Measurements from ENCODE around the gene WBP2.

Gene WBP2

GRCh38 chr17:75845058-75845711 lies 9.9 kb downstream of the WBP2 start:
- peak overlapping the region in 1 of 5 donors; percentile 39 for H3K4me3 ChIP-seq (ENCODE audit: low read depth in 1 of 5, low read length in 5 of 5)
- H3K36me3 ChIP-seq (ENCODE audit: control insufficient read depth in 5 of 5, insufficient read depth in 5 of 5, low read length in 5 of 5), result peaks cover 0 to 49% (median 43%) of the 10 kb centered on the region in 5 donors
- peaks cover 20 to 54% (median 54%) of the 10 kb centered on the region in 5 donors for H3K4me1 ChIP-seq (ENCODE audit: control insufficient read depth in 5 of 5, insufficient read depth in 5 of 5, low read length in 5 of 5)

GRCh38 chr17:75844530-75845057 lies 10.5 kb downstream of the WBP2 start:
- peak overlapping the region in 1 of 5 donors; percentile 41 for H3K4me3 ChIP-seq (ENCODE audit: low read depth in 1 of 5, low read length in 5 of 5)
- peak overlapping the region in 2 of 5 donors; percentile 22 to 57 for H3K9ac ChIP-seq (ENCODE audit: low read length in 5 of 5)
- peaks cover 0 to 49% (median 41%) of the 10 kb centered on the region in 5 donors for H3K36me3 ChIP-seq (ENCODE audit: control insufficient read depth in 5 of 5, insufficient read depth in 5 of 5, low read length in 5 of 5)
- no peaks in the 10 kb centered on the region for H3K27me3 ChIP-seq (ENCODE audit: control insufficient read depth in 5 of 5, insufficient read depth in 4 of 5, low read length in 5 of 5)
- H3K4me1 ChIP-seq (ENCODE audit: control insufficient read depth in 5 of 5, insufficient read depth in 5 of 5, low read length in 5 of 5), result peaks cover 16 to 50% (median 49%) of the 10 kb centered on the region in 5 donors
- H3K27ac ChIP-seq (ENCODE audit: low read depth, low read length), result peak overlapping the region; percentile 94
- no peaks in the 10 kb centered on the region for H3K9me3 ChIP-seq (ENCODE audit: control insufficient read depth in 5 of 5, low read length in 5 of 5)

More at GRCh38 chr17:75845058-75845711, 9.9 kb downstream of the WBP2 start:
- Histone ChIP-seq H3K9me3 (ENCODE audit: control insufficient read depth in 5 of 5, low read length in 5 of 5) (no peaks in the 10 kb centered on the region), H3K27me3 (ENCODE audit: control insufficient read depth in 5 of 5, insufficient read depth in 4 of 5, low read length in 5 of 5) (no peaks in the 10 kb centered on the region), H3K27ac (ENCODE audit: low read depth, low read length) (peak overlapping the region; percentile 94), H3K9ac (ENCODE audit: low read length in 5 of 5) (peak overlapping the region in 4 of 5 donors; percentile 22 to 59 (median 44))

GRCh38 chr17:75843577-75844529 lies 11.3 kb downstream of the WBP2 start, which contains the start of gene UNC13D:
UNC13D (minus strand) TSS chr17:75844404; CDS start chr17:75844337, 67 bp downstream.
- peak within 1 kb of the TSS; percentile 94 for H3K27ac ChIP-seq (ENCODE audit: low read depth, low read length)
- H3K9ac ChIP-seq (ENCODE audit: low read length in 5 of 5), result peak within 1 kb of the TSS in 4 of 5 donors; percentile 46 to 71 (median 56)
- H3K4me1 ChIP-seq (ENCODE audit: control insufficient read depth in 5 of 5, insufficient read depth in 5 of 5, low read length in 5 of 5), result peaks cover 13 to 42% (median 42%) of the 10 kb centered on the region in 5 donors
- no peaks in the 10 kb centered on the region for H3K9me3 ChIP-seq (ENCODE audit: control insufficient read depth in 5 of 5, low read length in 5 of 5)
- H3K27me3 ChIP-seq (ENCODE audit: control insufficient read depth in 5 of 5, insufficient read depth in 4 of 5, low read length in 5 of 5), result no peaks in the 10 kb centered on the region
- peak within 1 kb of the TSS in 2 of 5 donors; percentile 37 to 41 for H3K4me3 ChIP-seq (ENCODE audit: low read depth in 1 of 5, low read length in 5 of 5)
- H3K36me3 ChIP-seq (ENCODE audit: control insufficient read depth in 5 of 5, insufficient read depth in 5 of 5, low read length in 5 of 5), result peaks cover 0 to 42% (median 33%) of the 10 kb centered on the region in 5 donors

- Histone ChIP-seq H3K27me3 (ENCODE audit: control insufficient read depth in 5 of 5, insufficient read depth in 4 of 5, low read length in 5 of 5) (no peaks in the 10 kb centered on the region), H3K27ac (ENCODE audit: low read depth, low read length) (no peak overlapping the region), H3K4me1 (ENCODE audit: control insufficient read depth in 5 of 5, insufficient read depth in 5 of 5, low read length in 5 of 5) (peaks cover 7 to 34% (median 34%) of the 10 kb centered on the region in 5 donors), H3K36me3 (ENCODE audit: control insufficient read depth in 5 of 5, insufficient read depth in 5 of 5, low read length in 5 of 5) (peaks cover 0 to 34% (median 26%) of the 10 kb centered on the region in 5 donors), H3K9ac (ENCODE audit: low read length in 5 of 5) (peak overlapping the region in 2 of 5 donors; percentile 1 to 35), H3K4me3 (ENCODE audit: low read depth in 1 of 5, low read length in 5 of 5) (peak overlapping the region in 2 of 5 donors; percentile 37 to 41), H3K9me3 (ENCODE audit: control insufficient read depth in 5 of 5, low read length in 5 of 5) (no peaks in the 10 kb centered on the region)
These were observed 12.1 kb downstream of the WBP2 start for GRCh38 chr17:75842963-75843576.

GRCh38 chr17:75842411-75842810 lies 12.7 kb downstream of the WBP2 start:
- no peaks in the 10 kb centered on the region for H3K27me3 ChIP-seq (ENCODE audit: control insufficient read depth in 5 of 5, insufficient read depth in 4 of 5, low read length in 5 of 5)
- H3K4me3 ChIP-seq (ENCODE audit: low read depth in 1 of 5, low read length in 5 of 5), result no peak overlapping the region
- no peaks in the 10 kb centered on the region for H3K9me3 ChIP-seq (ENCODE audit: control insufficient read depth in 5 of 5, low read length in 5 of 5)
- peaks cover 7 to 28% (median 27%) of the 10 kb centered on the region in 5 donors for H3K4me1 ChIP-seq (ENCODE audit: control insufficient read depth in 5 of 5, insufficient read depth in 5 of 5, low read length in 5 of 5)
- peaks cover 0 to 27% (median 19%) of the 10 kb centered on the region in 5 donors for H3K36me3 ChIP-seq (ENCODE audit: control insufficient read depth in 5 of 5, insufficient read depth in 5 of 5, low read length in 5 of 5)
- H3K9ac ChIP-seq (ENCODE audit: low read length in 5 of 5), result no peak overlapping the region
- no peak overlapping the region for H3K27ac ChIP-seq (ENCODE audit: low read depth, low read length)

GRCh38 chr17:75840799-75841164 lies 14.4 kb downstream of the WBP2 start:
- Histone ChIP-seq H3K4me3 (ENCODE audit: low read depth in 1 of 5, low read length in 5 of 5) (no peak overlapping the region), H3K27me3 (ENCODE audit: control insufficient read depth in 5 of 5, insufficient read depth in 4 of 5, low read length in 5 of 5) (no peaks in the 10 kb centered on the region), H3K9me3 (ENCODE audit: control insufficient read depth in 5 of 5, low read length in 5 of 5) (no peaks in the 10 kb centered on the region), H3K36me3 (ENCODE audit: control insufficient read depth in 5 of 5, insufficient read depth in 5 of 5, low read length in 5 of 5) (peaks cover 0 to 22% (median 3%) of the 10 kb centered on the region in 5 donors), H3K9ac (ENCODE audit: low read length in 5 of 5) (no peak overlapping the region), H3K4me1 (ENCODE audit: control insufficient read depth in 5 of 5, insufficient read depth in 5 of 5, low read length in 5 of 5) (peaks cover 6 to 19% (median 12%) of the 10 kb centered on the region in 5 donors), H3K27ac (ENCODE audit: low read depth, low read length) (no peak overlapping the region)

- Histone ChIP-seq H3K27ac (ENCODE audit: low read depth, low read length) (no peak overlapping the region), H3K9ac (ENCODE audit: low read length in 5 of 5) (no peak overlapping the region), H3K36me3 (ENCODE audit: control insufficient read depth in 5 of 5, insufficient read depth in 5 of 5, low read length in 5 of 5) (peaks cover 0 to 24% (median 3%) of the 10 kb centered on the region in 5 donors), H3K4me3 (ENCODE audit: low read depth in 1 of 5, low read length in 5 of 5) (no peak overlapping the region), H3K4me1 (ENCODE audit: control insufficient read depth in 5 of 5, insufficient read depth in 5 of 5, low read length in 5 of 5) (peaks cover 3 to 13% (median 5%) of the 10 kb centered on the region in 5 donors), H3K9me3 (ENCODE audit: control insufficient read depth in 5 of 5, low read length in 5 of 5) (no peaks in the 10 kb centered on the region), H3K27me3 (ENCODE audit: control insufficient read depth in 5 of 5, insufficient read depth in 4 of 5, low read length in 5 of 5) (no peaks in the 10 kb centered on the region)
These were observed 15.0 kb downstream of the WBP2 start for GRCh38 chr17:75839942-75840798.

- no peak overlapping the region for H3K4me3 ChIP-seq (ENCODE audit: low read depth in 1 of 5, low read length in 5 of 5)
- H3K36me3 ChIP-seq (ENCODE audit: control insufficient read depth in 5 of 5, insufficient read depth in 5 of 5, low read length in 5 of 5), result peaks cover 0 to 35% (median 10%) of the 10 kb centered on the region in 5 donors
- H3K9ac ChIP-seq (ENCODE audit: low read length in 5 of 5), result no peak overlapping the region
- no peak overlapping the region for H3K27ac ChIP-seq (ENCODE audit: low read depth, low read length)
- H3K9me3 ChIP-seq (ENCODE audit: control insufficient read depth in 5 of 5, low read length in 5 of 5), result no peaks in the 10 kb centered on the region
- no peaks in the 10 kb centered on the region for H3K27me3 ChIP-seq (ENCODE audit: control insufficient read depth in 5 of 5, insufficient read depth in 4 of 5, low read length in 5 of 5)
- peaks cover 0 to 2% (median 0%) of the 10 kb centered on the region in 5 donors for H3K4me1 ChIP-seq (ENCODE audit: control insufficient read depth in 5 of 5, insufficient read depth in 5 of 5, low read length in 5 of 5)
These were observed 16.7 kb downstream of the WBP2 start for GRCh38 chr17:75838410-75838809.

- Histone ChIP-seq H3K9me3 (ENCODE audit: control insufficient read depth in 5 of 5, low read length in 5 of 5) (no peaks in the 10 kb centered on the region), H3K4me1 (ENCODE audit: control insufficient read depth in 5 of 5, insufficient read depth in 5 of 5, low read length in 5 of 5) (peaks cover 0 to 2% (median 0%) of the 10 kb centered on the region in 5 donors), H3K4me3 (ENCODE audit: low read depth in 1 of 5, low read length in 5 of 5) (no peak overlapping the region), H3K9ac (ENCODE audit: low read length in 5 of 5) (no peak overlapping the region), H3K27me3 (ENCODE audit: control insufficient read depth in 5 of 5, insufficient read depth in 4 of 5, low read length in 5 of 5) (no peaks in the 10 kb centered on the region), H3K36me3 (ENCODE audit: control insufficient read depth in 5 of 5, insufficient read depth in 5 of 5, low read length in 5 of 5) (peaks cover 0 to 35% (median 10%) of the 10 kb centered on the region in 5 donors), H3K27ac (ENCODE audit: low read depth, low read length) (no peak overlapping the region)
These were observed 17.2 kb downstream of the WBP2 start for GRCh38 chr17:75837899-75838298.

All from subcutaneous abdominal adipose tissue (tissue), 5 donors.